ENCODE measurements around the gene BANK1. TPM values are rescaled to one million over a fixed set of nuclear protein-coding genes. Genes with fewer than 3 reads are reported as not detected.

The BANK1 gene
- polyA plus RNA-seq, 1 donor from 2014 or later: not detected

GRCh38 chr4:101941816-101942358 lies 151.4 kb downstream of the BANK1 start:
- Histone ChIP-seq H3K27me3 (ENCODE audit: insufficient read depth, low read depth, low read length) (no peaks in the 10 kb centered on the region), H3K9ac (ENCODE audit: low read length) (no peak overlapping the region), H3K27ac (ENCODE audit: low read length) (no peak overlapping the region), H3F3A (ENCODE audit: insufficient read depth, low read length, poor library complexity, severe bottlenecking) (no peaks in the 10 kb centered on the region), H3K4me3 (ENCODE audit: low read length) (no peak overlapping the region), H3K9me3 (ENCODE audit: low read length) (no peaks in the 10 kb centered on the region), H3K36me3 (ENCODE audit: insufficient read depth, low read length) (no peaks in the 10 kb centered on the region), H3K9me2 (ENCODE audit: insufficient read depth, low read length) (no peaks in the 10 kb centered on the region), H2AFZ (ENCODE audit: low read depth, low read length) (no peak overlapping the region), H3K79me2 (replicated peaks; ENCODE audit: insufficient read depth, low read length) (no peaks in the 10 kb centered on the region), H4K20me1 (ENCODE audit: insufficient read depth) (no peaks in the 10 kb centered on the region), H3K4me2 (ENCODE audit: low read length) (no peak overlapping the region)
- TF ChIP-seq MXI1 (conservative IDR thresholded peaks at IDR 0.05; ENCODE audit: poor library complexity, severe bottlenecking) (no peak), SMC3 (conservative IDR thresholded peaks at IDR 0.05; ENCODE audit: poor library complexity) (no peak), EZH2 (IDR thresholded peaks at IDR 0.05; ENCODE audit: borderline replicate concordance, insufficient read depth, low read length, poor library complexity, severe bottlenecking) (no peak), CTCF (IDR thresholded peaks at IDR 0.05; ENCODE audit: poor library complexity, severe bottlenecking) (no peak)

- Histone ChIP-seq H3K4me3 (ENCODE audit: low read length) (no peak overlapping the region), H4K20me1 (ENCODE audit: insufficient read depth) (no peaks in the 10 kb centered on the region), H3K79me2 (replicated peaks; ENCODE audit: insufficient read depth, low read length) (no peaks in the 10 kb centered on the region), H3K9me3 (ENCODE audit: low read length) (no peaks in the 10 kb centered on the region), H3K27me3 (ENCODE audit: insufficient read depth, low read depth, low read length) (no peaks in the 10 kb centered on the region), H3K9ac (ENCODE audit: low read length) (no peak overlapping the region), H3K9me2 (ENCODE audit: insufficient read depth, low read length) (no peaks in the 10 kb centered on the region), H3K36me3 (ENCODE audit: insufficient read depth, low read length) (no peaks in the 10 kb centered on the region), H3K4me2 (ENCODE audit: low read length) (no peak overlapping the region), H3F3A (ENCODE audit: insufficient read depth, low read length, poor library complexity, severe bottlenecking) (no peaks in the 10 kb centered on the region), H3K27ac (ENCODE audit: low read length) (no peak overlapping the region), H2AFZ (ENCODE audit: low read depth, low read length) (no peak overlapping the region)
- TF ChIP-seq POLR2AphosphoS5 (IDR thresholded peaks at IDR 0.05): no peak
- TF ChIP-seq TAF1 (IDR thresholded peaks at IDR 0.05; ENCODE audit: low read depth): no peak
- TF ChIP-seq EP300 (conservative IDR thresholded peaks at IDR 0.05; ENCODE audit: poor library complexity, severe bottlenecking): no peak
- no peak for TF ChIP-seq RAD21 (conservative IDR thresholded peaks at IDR 0.05)
- no peak for TF ChIP-seq EZH2 (IDR thresholded peaks at IDR 0.05; ENCODE audit: borderline replicate concordance, insufficient read depth, low read length, poor library complexity, severe bottlenecking)
- TF ChIP-seq SMC3 (conservative IDR thresholded peaks at IDR 0.05; ENCODE audit: poor library complexity): no peak
- TF ChIP-seq REST (IDR thresholded peaks at IDR 0.05; ENCODE audit: borderline replicate concordance): no peak
- TF ChIP-seq MXI1 (conservative IDR thresholded peaks at IDR 0.05; ENCODE audit: poor library complexity, severe bottlenecking): no peak
- no peak for TF ChIP-seq CTCF (IDR thresholded peaks at IDR 0.05; ENCODE audit: poor library complexity, severe bottlenecking)
Measured at GRCh38 chr4:101942891-101943290, 152.4 kb downstream of the BANK1 start.
